LoVo (cell line): ENCODE measurements around the gene PLCB3.

Experiments
- DNase-seq: peaks from one replicate; pipeline ENCODE4 v3.0.0-alpha.2; 2016; ENCODE audit warnings: low spot score

The PLCB3 gene

DNA sequence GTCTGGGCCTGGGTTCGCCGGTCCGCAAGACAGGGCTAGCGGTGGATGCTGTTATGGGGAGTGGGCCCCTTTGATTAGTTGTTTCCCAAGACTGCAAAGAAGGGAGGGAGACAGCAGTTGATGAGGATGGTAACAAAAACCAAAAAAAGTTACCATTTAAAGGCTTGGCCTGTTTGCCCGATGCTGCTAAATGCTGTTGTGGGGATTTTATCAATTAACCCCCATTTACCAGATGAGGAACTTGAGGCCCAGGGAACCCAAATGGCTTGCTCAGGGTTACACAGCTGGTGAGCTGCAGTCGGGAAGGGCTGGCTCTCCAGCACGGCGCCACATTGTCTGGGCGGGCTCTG, 28.7 kb upstream of the PLCB3 start:
- DNase-seq = no peak

- DNase-seq = no peak
Observed at GRCh38 chr11:64223001-64223651, 28.2 kb upstream of the PLCB3 start.

DNA sequence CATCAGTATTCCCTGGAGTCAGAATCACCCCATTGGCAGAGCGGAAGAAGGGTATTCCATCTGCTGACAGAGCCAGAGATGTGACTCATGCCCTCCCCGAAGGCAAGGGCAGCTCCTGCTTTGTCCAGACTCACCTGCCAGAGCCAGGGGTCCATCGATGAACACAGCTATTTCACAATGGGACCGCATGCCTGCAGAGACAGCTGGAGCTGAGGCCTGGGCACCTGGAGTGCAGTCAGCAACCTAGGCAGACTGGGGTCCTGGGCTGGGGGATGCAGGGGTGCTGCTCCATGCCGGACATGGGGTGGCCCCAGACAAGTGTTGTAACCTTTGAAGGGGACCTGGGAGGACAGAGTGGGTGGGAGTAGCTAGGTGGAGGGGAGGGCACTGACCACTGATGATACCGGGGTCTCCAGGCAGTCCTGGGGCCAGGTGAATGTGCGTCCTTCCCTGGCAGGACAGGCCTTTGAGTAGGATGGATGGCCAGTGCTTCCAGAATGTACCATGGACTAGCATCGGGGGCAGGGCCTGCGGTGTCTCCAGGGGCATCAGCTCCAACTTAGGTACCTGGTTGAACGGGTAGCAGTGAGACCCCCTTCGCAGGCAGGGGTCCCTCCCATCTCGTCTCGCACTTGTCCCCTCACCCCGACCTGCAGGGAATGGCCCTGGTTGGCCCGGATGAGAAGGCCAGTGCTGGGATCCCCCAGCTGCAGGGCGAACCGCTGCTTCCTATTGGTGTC, 27.0 kb upstream of the PLCB3 start:
- DNase-seq = no peak

DNA sequence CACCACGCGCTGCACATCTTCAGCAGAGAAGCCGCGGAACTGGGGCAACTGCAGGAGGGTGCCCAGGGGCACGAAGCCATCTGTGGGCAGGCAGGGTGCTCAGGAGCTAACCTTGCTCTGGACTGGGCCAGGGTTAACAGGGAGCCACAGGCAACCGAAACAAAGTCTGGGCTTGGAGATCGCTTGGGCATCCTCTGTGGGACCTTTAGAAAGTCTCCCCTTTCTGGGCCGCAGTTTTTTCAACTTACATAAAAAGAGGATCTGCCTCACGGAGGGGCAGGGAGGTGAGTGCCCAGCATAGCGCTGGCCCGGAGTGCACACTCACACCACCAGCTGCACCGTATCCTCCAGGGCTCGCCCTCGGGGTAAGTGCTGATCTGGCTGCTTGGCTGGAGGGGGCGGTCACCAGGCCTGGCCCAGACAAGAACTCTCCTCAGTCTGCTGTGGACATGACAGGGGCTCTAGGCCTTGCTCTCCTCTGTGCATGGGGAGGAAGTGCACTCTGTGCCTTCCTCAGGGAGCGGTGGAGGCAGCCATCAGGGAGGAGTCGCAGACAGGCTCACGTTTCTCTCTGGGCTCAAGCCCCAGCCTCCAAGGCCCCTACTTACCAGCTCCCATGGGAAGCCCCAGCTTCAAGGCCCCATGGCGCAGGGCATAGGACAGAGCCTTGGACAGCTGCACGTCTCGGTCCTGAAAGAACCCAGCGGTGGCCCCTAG, 26.3 kb upstream of the PLCB3 start:
- no peak for DNase-seq

GRCh38 chr11:64225608-64226506, 25.5 kb upstream of the PLCB3 start, which contains the start of the genes NUDT22 and TRPT1:
Gene NUDT22 (plus strand): TSS chr11:64226274. CDS start chr11:64226653, 379 bp downstream.
Gene TRPT1 (minus strand): TSS chr11:64226186. CDS start chr11:64225860, 326 bp downstream.
- peak; percentile 88 for DNase-seq

GRCh38 chr11:64226507-64227051, 24.8 kb upstream of the PLCB3 start:
- DNase-seq = peak; percentile 59

GRCh38 chr11:64227405-64227956, 23.8 kb upstream of the PLCB3 start:
- no peak for DNase-seq

GRCh38 chr11:64229090-64229743, 22.1 kb upstream of the PLCB3 start:
- DNase-seq = no peak

- no peak for DNase-seq
Observed at GRCh38 chr11:64229744-64230170, 21.6 kb upstream of the PLCB3 start.

DNA sequence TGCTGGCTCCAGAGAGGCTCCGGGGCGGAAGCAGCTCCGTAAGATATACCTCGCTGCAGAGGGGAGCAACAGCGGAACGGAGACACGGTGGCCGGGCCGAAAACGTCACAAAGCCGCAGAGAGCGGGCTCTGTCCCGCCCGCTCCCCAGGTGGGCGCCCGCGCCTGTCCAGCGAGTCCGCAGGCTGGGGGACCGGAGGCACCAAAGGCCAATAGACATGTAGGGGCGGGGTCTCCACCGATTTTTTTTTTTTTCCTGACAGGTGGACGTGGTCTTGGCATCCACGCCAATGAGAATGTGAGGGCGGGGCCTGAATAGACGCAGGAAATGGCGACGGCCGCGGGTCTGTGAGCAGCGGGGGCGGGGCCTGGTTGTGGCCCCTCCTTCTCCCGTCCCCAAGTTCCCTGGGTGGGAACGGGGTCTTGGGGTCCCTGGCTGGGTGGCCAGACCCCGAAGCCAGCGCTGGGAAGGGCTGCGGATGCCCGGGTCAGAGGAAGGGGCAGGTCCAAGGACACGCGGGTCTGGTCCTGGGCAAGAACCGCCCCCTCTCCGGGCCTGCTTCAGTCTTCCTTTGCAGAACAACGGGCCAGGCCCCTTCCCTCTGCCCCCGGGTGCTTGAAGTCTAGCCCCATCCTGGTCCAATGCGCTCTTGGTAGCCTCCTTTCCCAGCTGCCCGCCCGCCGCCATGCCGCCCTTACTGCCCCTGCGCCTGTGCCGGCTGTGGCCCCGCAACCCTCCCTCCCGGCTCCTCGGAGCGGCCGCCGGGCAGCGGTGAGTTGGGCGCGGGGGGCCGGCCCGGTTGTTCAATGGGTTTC, 21.0 kb upstream of the PLCB3 start, which contains the start of gene DNAJC4:
TSS of gene DNAJC4 (plus strand) at position 378 of the 814 bp plus-strand sequence. CDS start at position 685, 307 bp downstream.
- DNase-seq = peak; percentile 90

- no peak for DNase-seq
Observed at GRCh38 chr11:64230985-64231365, 20.4 kb upstream of the PLCB3 start.

- no peak for DNase-seq
Observed at GRCh38 chr11:64231546-64231945, 19.8 kb upstream of the PLCB3 start.

DNA sequence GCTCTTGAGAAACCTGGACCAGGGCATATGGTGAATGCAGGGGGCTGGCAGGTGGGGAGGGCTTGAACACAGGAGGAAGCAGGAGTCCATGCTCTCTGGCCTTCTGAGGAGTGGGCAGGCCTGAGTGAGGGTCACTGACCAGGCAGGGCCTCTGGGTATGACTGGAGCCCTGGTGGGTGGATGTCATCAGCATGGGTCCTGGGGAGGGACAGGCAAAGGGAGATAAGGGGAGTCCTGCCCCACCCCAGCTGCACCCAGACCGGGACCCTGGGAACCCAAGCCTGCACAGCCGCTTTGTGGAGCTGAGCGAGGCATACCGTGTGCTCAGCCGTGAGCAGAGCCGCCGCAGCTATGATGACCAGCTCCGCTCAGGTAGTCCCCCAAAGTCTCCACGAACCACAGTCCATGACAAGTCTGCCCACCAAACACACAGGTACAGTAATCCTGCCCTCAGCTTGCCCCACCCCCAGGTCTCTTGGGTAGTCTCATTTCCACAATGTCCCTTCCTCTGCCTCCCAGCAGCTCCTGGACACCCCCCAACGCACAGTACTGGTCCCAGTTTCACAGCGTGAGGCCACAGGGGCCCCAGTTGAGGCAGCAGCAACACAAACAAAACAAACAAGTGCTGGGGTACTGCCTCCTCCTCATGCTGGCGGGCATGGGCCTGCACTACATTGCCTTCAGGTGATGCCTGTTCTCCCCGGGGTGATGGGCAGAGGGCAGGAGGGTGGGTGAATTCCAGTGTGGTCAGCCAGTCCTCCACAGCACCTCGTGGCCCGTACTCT, 19.0 kb upstream of the PLCB3 start:
- no peak for DNase-seq

- DNase-seq = no peak
Observed at GRCh38 chr11:64232967-64233315, 18.4 kb upstream of the PLCB3 start.

DNA sequence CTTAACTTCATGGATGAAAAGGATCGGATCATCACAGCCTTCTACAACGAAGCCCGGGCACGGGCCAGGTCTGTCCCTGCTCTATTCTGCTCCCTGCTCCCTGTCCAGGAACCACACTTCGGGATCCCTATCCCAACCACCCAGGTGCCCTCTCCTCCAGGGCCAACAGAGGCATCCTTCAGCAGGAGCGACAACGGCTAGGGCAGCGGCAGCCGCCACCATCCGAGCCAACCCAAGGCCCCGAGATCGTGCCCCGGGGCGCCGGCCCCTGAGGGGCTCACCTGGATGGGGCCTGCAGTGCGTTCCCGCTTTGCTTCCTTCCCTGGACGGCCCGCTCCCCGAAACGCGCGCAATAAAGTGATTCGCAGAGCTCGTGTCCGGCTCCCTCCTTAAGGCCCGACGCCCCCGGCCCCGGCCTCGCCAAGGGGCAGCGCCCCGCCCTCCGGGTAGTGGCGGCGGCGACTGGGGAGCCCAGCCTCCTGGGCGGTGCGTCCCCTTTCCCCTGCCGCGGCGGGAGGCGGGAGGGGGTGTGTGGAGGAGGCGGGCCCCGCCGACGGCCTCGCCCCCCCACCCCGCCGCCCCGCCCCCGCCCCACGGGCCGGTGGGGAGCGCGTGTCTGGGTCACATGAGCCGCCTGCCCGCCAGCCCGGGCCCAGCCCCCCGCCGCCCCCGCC, 17.3 kb upstream of the PLCB3 start, which contains the start of gene VEGFB:
TSS of gene VEGFB (plus strand) at position 672 of the 674 bp plus-strand sequence. CDS start 250 bp downstream, outside the sequence.
- peak; percentile 58 for DNase-seq

DNA sequence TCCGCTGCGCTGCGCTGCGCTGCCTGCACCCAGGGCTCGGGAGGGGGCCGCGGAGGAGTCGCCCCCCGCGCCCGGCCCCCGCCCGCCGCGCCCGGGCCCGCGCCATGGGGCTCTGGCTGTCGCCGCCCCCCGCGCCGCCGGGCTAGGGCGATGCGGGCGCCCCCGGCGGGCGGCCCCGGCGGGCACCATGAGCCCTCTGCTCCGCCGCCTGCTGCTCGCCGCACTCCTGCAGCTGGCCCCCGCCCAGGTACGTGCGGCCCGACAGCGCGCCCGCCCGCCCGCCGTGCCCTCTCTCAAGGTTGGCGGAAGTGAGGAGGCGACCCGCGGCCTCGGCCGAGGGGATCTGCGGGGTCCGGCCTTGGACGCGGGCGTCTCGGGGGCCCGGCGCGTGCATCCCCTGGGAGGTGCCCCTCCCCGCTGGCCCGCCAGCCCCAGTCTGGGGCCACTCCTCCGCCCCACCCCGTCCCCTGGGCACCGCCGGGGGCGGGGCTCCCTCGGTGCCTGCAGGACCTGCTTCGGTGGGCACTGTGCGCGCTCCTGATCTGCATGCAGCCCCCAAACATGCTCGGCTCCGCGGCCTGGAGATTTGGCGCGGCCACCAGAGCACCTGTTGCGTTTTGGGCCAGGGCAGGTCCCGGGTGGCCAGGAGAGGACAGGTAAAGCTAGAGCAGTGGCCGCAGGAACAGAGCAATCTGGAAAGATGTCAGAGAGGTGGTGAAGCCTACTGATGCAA, 16.5 kb upstream of the PLCB3 start:
- peak; percentile 34 for DNase-seq

DNA sequence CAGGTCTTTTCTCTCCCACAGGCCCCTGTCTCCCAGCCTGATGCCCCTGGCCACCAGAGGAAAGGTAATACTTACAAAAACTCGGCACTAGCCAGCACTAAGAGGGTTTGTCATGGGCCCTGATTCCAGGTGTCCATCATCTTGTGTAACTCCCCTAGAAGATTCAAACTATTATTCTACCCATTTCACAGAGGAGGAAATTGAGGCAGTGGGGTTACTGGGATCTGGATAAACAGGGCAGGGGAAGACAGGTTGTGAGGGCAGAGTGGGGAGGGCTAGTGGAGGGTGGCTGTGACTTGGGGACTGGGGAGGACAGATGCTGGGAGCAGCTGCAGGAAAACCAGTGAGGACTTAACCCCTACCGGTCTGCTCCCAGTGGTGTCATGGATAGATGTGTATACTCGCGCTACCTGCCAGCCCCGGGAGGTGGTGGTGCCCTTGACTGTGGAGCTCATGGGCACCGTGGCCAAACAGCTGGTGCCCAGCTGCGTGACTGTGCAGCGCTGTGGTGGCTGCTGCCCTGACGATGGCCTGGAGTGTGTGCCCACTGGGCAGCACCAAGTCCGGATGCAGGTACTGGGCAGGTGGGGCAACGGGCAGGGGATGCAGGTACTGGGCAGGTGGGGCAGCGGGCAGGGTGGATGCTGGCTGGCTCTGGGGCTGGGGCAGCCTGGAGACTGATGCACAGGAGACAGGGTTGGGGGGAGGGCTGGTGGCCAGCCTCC, 15.7 kb upstream of the PLCB3 start:
- no peak for DNase-seq
